ENCODE data around the gene ABCC5.

Gene ABCC5

GRCh38 chr3:184002469-184002868 lies 15.2 kb downstream of the ABCC5 start:
- no peak overlapping the region for H3K4me2 ChIP-seq (ENCODE audit: low read length)

GRCh38 chr3:184001761-184002160 lies 15.9 kb downstream of the ABCC5 start:
- no peak overlapping the region for H3K9ac ChIP-seq (ENCODE audit: low read length)
- H3K79me2 ChIP-seq (ENCODE audit: insufficient read depth, low read length): no peaks in the 10 kb centered on the region
- no peak overlapping the region for H3K27ac ChIP-seq (ENCODE audit: low read depth, low read length, poor library complexity, severe bottlenecking)
- H3K4me2 ChIP-seq (ENCODE audit: low read length): no peak overlapping the region
- peaks cover 21% of the 10 kb centered on the region for H3K4me1 ChIP-seq (ENCODE audit: insufficient read depth, low read length, severe bottlenecking)
- H3F3A ChIP-seq (ENCODE audit: insufficient read depth, low read length): no peaks in the 10 kb centered on the region
- TF ChIP-seq EZH2 (IDR thresholded peaks at IDR 0.05; ENCODE audit: borderline replicate concordance, low read length) (no peak), CTCF (IDR thresholded peaks at IDR 0.05; ENCODE audit: low read length) (no peak)
- H3K9me3 ChIP-seq (ENCODE audit: low read length): no peaks in the 10 kb centered on the region
- peaks cover 17% of the 10 kb centered on the region; the same call in 1 of the 2 replicates for H3K36me3 ChIP-seq (ENCODE audit: insufficient read depth, low read length)
- no peak overlapping the region for H3K4me3 ChIP-seq (ENCODE audit: low read depth, low read length, poor library complexity, severe bottlenecking)
- no peak overlapping the region for H2AFZ ChIP-seq (ENCODE audit: low read length)
- H3K9me2 ChIP-seq (ENCODE audit: low read depth, low read length): no peaks in the 10 kb centered on the region
- H3K27me3 ChIP-seq (ENCODE audit: insufficient read depth, low read length): no peaks in the 10 kb centered on the region
- no peaks in the 10 kb centered on the region for H4K20me1 ChIP-seq (ENCODE audit: insufficient read depth, low read length)

More at GRCh38 chr3:184002469-184002868, 15.2 kb downstream of the ABCC5 start:
- TF ChIP-seq CTCF (IDR thresholded peaks at IDR 0.05; ENCODE audit: low read length): no peak
- TF ChIP-seq EZH2 (IDR thresholded peaks at IDR 0.05; ENCODE audit: borderline replicate concordance, low read length): no peak
- Histone ChIP-seq H3K36me3 (ENCODE audit: insufficient read depth, low read length) (peaks cover 17% of the 10 kb centered on the region; the same call in 1 of the 2 replicates), H3K4me3 (ENCODE audit: low read depth, low read length, poor library complexity, severe bottlenecking) (no peak overlapping the region), H3K27ac (ENCODE audit: low read depth, low read length, poor library complexity, severe bottlenecking) (no peak overlapping the region), H3K27me3 (ENCODE audit: insufficient read depth, low read length) (no peaks in the 10 kb centered on the region), H3K79me2 (ENCODE audit: insufficient read depth, low read length) (no peaks in the 10 kb centered on the region), H3K4me1 (ENCODE audit: insufficient read depth, low read length, severe bottlenecking) (peaks cover 28% of the 10 kb centered on the region), H3K9ac (ENCODE audit: low read length) (no peak overlapping the region), H4K20me1 (ENCODE audit: insufficient read depth, low read length) (no peaks in the 10 kb centered on the region), H3K9me2 (ENCODE audit: low read depth, low read length) (no peaks in the 10 kb centered on the region), H2AFZ (ENCODE audit: low read length) (no peak overlapping the region), H3K9me3 (ENCODE audit: low read length) (no peaks in the 10 kb centered on the region), H3F3A (ENCODE audit: insufficient read depth, low read length) (no peaks in the 10 kb centered on the region)

- Histone ChIP-seq H3K4me1 (ENCODE audit: insufficient read depth, low read length, severe bottlenecking) (no peaks in the 10 kb centered on the region), H3K4me2 (ENCODE audit: low read length) (no peak overlapping the region), H3F3A (ENCODE audit: insufficient read depth, low read length) (no peaks in the 10 kb centered on the region), H3K9me2 (ENCODE audit: low read depth, low read length) (no peaks in the 10 kb centered on the region), H2AFZ (ENCODE audit: low read length) (no peak overlapping the region), H3K27me3 (ENCODE audit: insufficient read depth, low read length) (no peaks in the 10 kb centered on the region), H4K20me1 (ENCODE audit: insufficient read depth, low read length) (no peaks in the 10 kb centered on the region), H3K79me2 (ENCODE audit: insufficient read depth, low read length) (no peaks in the 10 kb centered on the region), H3K27ac (ENCODE audit: low read depth, low read length, poor library complexity, severe bottlenecking) (no peak overlapping the region), H3K9me3 (ENCODE audit: low read length) (no peaks in the 10 kb centered on the region), H3K36me3 (ENCODE audit: insufficient read depth, low read length) (peaks cover 28% of the 10 kb centered on the region; the same call in 1 of the 2 replicates), H3K9ac (ENCODE audit: low read length) (no peak overlapping the region), H3K4me3 (ENCODE audit: low read depth, low read length, poor library complexity, severe bottlenecking) (no peak overlapping the region)
- TF ChIP-seq EZH2 (IDR thresholded peaks at IDR 0.05; ENCODE audit: borderline replicate concordance, low read length): no peak
- TF ChIP-seq CTCF (IDR thresholded peaks at IDR 0.05; ENCODE audit: low read length): no peak
These were observed 26.3 kb downstream of the ABCC5 start for GRCh38 chr3:183991403-183991802.

Data from OCI-LY1 (cell line).